Stimulated activated CD8-positive, alpha-beta memory T cell treated with anti-CD3 and anti-CD28 coated beads, Interleukin-7, amount 100 ng/mL, for 48 hours (primary cell): ENCODE measurements around the gene RBM39.
"Not testable (repeated sequence)": the region's sequence is repeated elsewhere in the genome, so short reads cannot be mapped to it uniquely, and the experiment has no call there.

Experiments
- DNase-seq, 2 donors: peaks; one replicate each; pipeline ENCODE4 v3.0.0-alpha.2; 2020; ENCODE audit warnings: low read depth in 1 of 2; ENCODE audit errors: extremely low read depth in 1 of 2

RBM39 gene

DNA sequence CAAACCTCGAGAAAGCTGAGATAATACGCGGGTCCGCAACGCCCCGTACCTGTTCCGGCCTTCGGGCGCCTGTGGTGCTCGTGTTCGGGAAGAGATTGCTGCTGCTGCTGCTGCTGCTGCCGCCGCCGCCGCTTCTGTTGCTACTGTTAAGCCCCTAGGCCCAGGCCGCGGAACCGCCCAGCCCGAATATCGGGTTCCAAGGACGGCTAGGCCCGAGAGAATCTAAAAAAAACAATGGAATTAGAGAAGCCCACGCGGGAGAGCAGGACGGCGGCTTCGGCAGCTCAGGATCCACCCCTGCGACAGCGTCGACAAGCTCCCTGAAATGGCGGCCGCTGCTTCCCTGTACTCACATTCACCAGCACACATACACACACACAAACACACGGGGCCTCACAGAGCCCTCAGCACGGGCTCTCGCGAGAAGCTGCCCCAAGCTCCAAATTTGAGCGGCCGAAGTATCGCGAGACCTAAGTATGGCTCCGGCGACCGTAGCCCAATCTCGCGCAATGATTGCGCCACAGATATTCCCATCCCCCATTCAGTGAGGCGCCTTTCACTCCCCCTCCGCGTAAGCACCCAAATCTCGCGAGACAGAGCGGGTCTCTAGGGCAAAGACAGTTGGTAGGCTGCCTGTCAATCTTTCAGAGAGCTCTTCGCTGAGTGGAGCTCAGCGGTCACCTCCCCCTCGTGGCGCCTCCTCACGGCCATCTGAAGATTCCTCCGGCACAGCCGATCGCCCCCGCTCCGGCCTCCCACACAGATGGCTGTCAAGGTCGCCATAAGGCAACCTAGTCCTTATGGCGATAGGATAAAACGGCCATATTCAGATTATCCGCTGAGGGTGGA is at the start of gene RBM39:
TSS of gene RBM39 (minus strand) at position 369 of the 849 bp plus-strand sequence. CDS start 1,386 bp downstream, outside the sequence.
- peak; percentile 94 to 100 for DNase-seq

GRCh38 chr20:35791821-35792220 is 49.8 kb upstream of the RBM39 start:
- no peak for DNase-seq

DNA sequence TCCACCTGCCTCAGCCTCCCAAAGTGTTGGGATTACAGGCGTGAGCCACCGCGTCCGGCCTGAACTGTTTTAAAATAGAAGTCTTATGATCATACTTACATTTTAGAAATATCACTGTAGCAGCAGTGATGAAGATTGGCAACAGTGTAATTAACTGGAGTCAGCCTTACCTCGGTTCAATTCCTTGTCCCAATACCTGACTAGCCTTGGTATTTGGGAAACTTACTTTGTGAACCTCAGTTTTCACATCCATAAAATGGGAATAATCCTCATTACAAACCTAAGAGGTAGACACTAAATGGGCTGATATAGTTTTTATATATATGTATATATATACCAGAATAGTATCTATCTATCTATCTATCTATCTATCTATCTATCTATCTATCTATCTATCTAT is 49.0 kb upstream of the RBM39 start:
- no peak for DNase-seq

- DNase-seq = no peak
Observed at GRCh38 chr20:35788796-35789195, 46.7 kb upstream of the RBM39 start.

DNA sequence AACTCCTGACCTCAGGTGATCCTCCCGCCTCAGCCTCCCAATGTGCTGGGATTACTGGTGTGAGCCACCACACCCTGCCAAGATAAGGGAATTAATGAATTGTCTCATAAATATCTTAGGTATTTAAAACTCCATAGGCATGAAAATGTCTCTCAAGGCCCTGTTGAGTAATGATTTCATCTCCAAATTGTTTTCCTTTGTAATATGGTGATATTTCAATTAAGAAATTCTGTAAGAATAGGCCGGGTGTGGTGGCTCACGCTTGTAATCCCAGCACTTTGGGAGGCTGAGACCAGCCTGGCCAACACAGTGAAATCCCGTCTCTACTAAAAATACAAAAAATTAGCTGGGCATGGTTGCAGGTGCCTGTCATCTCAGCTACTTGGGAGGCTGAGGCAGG is 43.5 kb upstream of the RBM39 start:
- DNase-seq = not testable (repeated sequence)

- DNase-seq = not testable (repeated sequence)
Observed at GRCh38 chr20:35783811-35784210, 41.8 kb upstream of the RBM39 start.

GRCh38 chr20:35776513-35777101 is 34.5 kb upstream of the RBM39 start:
- DNase-seq = no peak

GRCh38 chr20:35774391-35774790 is 32.3 kb upstream of the RBM39 start:
- no peak for DNase-seq

DNA sequence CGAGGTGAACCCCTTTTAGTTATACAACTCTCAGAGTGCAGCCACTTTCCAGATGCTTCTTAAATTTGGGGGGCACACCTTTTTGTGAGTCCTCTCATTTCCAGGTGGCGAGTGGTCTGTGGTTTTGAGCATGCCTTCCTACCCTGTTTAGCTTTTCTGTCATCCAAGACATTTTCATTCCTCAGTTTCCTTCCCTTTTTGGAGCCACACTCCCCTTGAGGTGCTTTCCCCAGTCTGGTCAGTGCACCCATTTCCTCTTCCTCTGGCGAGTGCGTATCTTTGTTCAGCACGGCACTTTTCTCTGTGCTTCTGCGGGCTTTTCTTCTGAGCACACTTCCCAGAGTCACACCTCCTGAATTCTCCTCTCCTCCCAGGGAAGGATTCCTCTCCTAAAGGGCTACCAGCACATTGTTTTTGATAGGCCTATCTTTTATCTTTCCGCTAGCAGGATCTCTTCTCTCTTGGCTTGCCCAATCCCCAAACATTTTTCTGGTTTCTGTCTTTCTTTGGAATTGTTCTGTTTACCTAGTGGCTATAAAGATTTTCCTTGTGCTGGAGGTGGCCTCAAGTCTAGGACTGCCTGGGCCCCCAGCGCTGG is 31.2 kb upstream of the RBM39 start:
- DNase-seq = peak in 1 of 2 donors; percentile 25

GRCh38 chr20:35772563-35773058 is 30.6 kb upstream of the RBM39 start:
- DNase-seq = no peak

DNA sequence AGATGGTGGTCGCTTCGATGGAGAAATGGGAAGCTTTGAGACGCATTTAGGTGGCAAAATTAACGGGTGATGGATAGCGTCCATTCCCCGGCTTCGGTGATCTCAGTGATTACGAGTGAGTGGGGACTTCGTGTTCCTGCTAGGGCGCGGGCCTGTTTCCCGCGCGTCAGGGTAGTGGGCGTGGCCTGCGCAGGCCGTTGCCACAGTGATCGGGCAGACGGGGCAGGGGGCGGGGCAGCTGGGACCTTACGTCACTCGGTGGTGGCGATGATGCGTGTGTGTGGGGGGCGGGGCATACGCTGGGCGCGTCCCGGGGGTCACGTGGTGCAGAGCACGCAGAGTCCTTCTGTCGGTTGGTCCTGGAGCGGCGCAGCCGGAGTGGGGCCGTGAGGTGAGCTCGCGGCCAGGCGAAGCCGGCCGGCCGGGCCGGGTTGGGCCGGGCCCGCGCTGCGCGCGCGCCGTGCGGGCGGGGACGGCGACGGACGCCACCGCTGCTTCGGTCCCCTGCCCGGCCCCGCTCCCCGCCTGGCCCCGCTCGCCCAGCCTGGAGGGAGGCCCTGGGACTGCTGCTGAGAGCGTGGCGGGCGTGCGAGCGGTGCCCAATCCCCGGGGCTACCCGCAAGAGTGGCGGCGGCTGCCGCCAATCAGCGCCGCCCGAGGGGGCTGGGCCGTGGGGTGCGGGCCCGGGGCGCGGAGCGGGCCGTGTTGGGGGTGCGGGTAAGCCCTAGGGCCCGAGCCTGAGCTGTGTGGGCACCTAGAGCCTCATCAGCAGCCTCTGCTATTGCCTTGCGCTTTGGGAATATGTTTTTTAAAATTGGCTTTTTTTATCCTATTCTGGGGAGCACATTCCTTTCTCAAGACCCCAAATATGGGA is 29.9 kb upstream of the RBM39 start, which contains the start of gene PHF20:
TSS of gene PHF20 (plus strand) at position 327 of the 874 bp plus-strand sequence. CDS start 29,508 bp downstream, outside the sequence.
- DNase-seq = peak; percentile 97 to 99

GRCh38 chr20:35771367-35771688 is 29.3 kb upstream of the RBM39 start:
- no peak for DNase-seq

DNA sequence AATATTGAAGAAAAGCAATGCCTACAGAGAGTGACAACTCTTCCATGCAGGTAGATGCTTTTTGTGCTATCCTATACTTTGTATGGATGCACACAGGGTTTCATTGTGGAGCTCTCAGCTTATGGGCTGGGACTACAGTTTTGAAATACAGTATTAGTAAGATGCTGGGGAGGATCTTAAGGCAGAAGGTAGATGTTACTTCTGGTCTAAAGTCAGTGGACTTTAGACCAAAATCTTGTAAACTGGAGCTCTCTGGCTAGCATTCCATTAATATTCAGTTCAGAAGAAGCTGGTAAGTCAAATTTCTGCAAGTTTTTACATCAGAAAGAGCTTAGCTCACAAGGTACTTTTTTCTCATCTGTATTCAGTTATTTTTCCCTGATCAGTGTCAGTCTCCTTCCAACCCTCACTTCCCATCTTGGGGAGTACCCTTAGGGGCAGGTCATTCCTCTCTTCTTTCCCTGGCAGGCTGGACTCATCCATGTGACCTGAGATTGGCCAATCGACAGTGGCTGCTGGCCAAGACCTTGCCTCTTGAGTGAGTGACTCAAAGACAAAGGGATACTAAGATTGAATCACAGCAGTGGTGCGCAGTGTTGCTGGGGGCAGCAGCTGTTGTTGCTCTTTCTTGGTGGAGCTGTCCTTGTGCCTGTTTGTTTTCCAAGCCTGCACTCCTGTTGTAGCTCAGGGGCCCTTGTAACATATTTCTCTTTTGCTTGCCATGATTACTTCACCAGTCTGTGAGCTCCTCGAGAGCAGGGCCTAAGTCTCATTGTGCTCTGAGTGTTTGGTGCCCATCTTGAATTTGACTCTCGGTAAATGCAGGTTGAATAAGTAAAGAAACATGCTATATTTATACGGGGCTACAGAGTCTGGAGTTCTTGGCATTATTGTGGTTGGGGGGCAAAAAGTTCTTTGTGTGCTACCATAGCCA is 26.9 kb upstream of the RBM39 start:
- peak in 1 of 2 donors; percentile 61 for DNase-seq

DNA sequence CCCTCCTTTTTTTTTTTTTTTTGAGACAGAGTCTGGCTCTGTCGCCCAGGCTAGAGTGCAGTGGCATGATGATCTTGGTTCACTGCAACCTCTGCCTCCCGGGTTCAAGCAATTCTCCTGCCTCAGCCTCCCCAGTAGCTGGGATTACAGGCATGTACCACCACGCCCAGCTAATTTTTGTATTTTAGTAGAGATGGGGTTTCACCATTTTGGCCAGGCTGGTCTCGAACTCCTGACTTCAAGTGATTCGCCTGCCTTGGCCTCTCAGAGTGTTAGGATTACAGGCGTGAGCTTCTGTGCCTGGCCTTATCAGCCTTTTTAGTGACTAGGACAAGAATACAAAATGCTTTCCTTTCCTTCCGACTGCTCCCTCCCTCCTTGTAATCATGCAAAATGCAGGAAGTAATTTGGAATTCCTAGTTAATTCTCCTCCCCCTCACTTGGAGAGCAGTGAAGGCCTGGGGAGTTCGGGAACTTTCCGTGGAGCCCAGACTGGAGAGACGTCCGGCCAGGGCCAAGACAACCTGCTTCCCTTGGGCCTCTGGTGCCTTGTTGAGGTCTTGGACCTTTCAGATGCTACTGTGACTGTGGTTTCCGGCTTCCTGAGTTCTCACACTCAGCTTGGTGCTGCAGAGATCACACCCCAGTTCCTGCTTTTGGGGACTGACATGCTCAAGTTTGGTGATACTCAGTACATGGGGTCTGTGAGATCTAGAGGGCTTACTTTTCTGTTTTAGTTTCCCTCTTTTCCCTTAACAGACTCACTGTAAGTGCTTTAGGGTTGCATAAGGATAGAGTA is 25.8 kb upstream of the RBM39 start:
- peak; percentile 29 to 49 for DNase-seq

- DNase-seq = no peak
Observed at GRCh38 chr20:35766843-35767242, 24.8 kb upstream of the RBM39 start.

- DNase-seq = not testable (repeated sequence)
Observed at GRCh38 chr20:35764936-35765335, 22.9 kb upstream of the RBM39 start.

GRCh38 chr20:35762461-35762860 is 20.4 kb upstream of the RBM39 start:
- DNase-seq = no peak

GRCh38 chr20:35761548-35761947 is 19.5 kb upstream of the RBM39 start:
- not testable (repeated sequence) for DNase-seq
